ENCODE results near the gene TMEM235.

DNA sequence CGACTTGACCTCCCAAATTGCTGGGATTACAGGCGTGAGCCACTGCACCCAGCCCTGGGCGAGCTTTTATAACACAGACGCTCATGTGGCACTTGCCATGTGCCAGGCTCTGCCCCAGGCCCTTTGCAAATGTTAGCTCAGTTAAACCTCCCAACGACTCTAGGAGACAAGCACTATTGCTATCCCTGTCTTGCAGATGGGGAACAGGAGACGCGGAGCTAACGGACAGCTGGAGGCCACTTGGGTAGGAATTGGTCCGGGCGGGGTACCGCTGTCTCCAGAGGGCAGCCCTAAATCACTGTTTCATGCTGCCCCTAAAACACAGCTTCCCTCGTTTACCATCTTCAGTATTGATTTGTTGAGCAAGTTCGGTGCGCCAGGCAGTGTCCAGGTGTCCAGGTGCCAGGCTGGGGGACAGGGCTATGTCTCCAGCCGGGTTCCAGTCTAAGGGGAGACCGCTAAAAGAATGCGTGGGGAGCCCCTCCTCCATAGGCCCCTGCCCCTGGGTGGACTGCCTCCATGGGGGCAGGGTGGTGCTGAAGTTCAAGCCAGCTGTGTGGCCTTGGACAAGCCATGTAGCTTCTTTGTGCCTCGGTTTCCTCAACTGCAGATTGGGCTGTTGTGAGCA lies 23.7 kb downstream of the TMEM235 start:
- TF ChIP-seq, protein P1, sequence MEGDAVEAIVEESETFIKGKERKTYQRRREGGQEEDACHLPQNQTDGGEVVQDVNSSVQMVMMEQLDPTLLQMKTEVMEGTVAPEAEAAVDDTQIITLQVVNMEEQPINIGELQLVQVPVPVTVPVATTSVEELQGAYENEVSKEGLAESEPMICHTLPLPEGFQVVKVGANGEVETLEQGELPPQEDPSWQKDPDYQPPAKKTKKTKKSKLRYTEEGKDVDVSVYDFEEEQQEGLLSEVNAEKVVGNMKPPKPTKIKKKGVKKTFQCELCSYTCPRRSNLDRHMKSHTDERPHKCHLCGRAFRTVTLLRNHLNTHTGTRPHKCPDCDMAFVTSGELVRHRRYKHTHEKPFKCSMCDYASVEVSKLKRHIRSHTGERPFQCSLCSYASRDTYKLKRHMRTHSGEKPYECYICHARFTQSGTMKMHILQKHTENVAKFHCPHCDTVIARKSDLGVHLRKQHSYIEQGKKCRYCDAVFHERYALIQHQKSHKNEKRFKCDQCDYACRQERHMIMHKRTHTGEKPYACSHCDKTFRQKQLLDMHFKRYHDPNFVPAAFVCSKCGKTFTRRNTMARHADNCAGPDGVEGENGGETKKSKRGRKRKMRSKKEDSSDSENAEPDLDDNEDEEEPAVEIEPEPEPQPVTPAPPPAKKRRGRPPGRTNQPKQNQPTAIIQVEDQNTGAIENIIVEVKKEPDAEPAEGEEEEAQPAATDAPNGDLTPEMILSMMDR (IDR thresholded peaks at IDR 0.05; ENCODE audit: borderline replicate concordance, extremely low read depth, low read length, poor library complexity, severe bottlenecking), result no peak
- TF ChIP-seq EZH2 (IDR thresholded peaks at IDR 0.05; ENCODE audit: borderline replicate concordance, low read depth, low read length, severe bottlenecking), result no peak
